ENCODE measurements around the gene TSHZ2.
"Not testable (repeated sequence)": the region's sequence is repeated elsewhere in the genome, so short reads cannot be mapped to it uniquely, and the experiment has no call there.

The TSHZ2 gene

DNA sequence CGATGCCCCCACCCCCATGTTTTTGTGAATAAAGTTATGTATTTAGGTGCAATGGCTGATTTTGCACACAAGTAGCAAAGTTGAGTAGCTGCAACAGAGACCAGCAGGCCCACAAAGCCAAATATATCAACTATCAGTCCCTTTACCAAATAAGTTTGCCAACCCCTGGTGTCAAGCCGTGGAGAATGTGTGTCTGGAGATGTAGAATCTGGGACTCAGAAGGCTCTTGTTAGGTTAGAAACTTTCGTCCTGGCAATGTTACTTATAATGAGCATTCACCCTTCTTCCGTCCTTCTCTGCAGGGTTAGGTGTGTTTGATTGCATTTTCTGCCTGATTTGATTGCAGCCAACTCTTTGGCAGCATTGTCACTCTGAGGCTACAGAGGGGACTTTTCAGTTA is 563.7 kb downstream of the TSHZ2 start:
- no peaks in the 10 kb centered on the region for H3K36me3 ChIP-seq (ENCODE audit: control insufficient read depth in 2 of 2, insufficient read depth in 2 of 2, low read length in 2 of 2)
- H3K9me3 ChIP-seq (ENCODE audit: control insufficient read depth in 2 of 2, low read length in 2 of 2) = no peaks in the 10 kb centered on the region
- H3K4me1 ChIP-seq (ENCODE audit: control insufficient read depth, insufficient read depth, low read length) = no peaks in the 10 kb centered on the region
- H3K9ac ChIP-seq (ENCODE audit: low read length in 2 of 2) = no peak overlapping the region
- H3K4me3 ChIP-seq (ENCODE audit: low read length in 2 of 2) = no peak overlapping the region
- no peaks in the 10 kb centered on the region for H3K27me3 ChIP-seq (ENCODE audit: control insufficient read depth in 1 of 2, insufficient read depth in 2 of 2, low read length in 2 of 2)
- H3K27ac ChIP-seq (ENCODE audit: low read length) = no peak overlapping the region

DNA sequence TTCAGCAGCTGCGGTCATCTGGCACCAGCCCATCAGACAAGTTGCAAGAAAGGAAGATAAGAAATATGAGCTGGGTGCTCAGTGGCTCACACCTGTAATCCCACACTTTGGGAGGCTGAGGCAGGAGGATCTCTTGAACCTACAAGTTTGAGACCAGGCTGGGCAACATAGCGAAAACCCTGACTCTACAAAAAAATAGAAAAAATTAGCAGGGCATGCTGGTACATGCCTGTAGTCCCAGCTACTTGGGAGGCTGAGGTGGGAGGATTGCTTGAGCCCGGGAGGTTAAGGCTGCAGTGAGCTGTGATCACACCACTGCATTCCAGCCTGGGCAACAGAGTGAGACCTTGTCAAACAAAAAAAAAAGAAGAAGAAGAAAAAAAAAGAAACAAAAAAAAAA is 564.2 kb downstream of the TSHZ2 start:
- H3K36me3 ChIP-seq (ENCODE audit: control insufficient read depth in 2 of 2, insufficient read depth in 2 of 2, low read length in 2 of 2); H3K9me3 ChIP-seq (ENCODE audit: control insufficient read depth in 2 of 2, low read length in 2 of 2); H3K27ac ChIP-seq (ENCODE audit: low read length); H3K4me3 ChIP-seq (ENCODE audit: low read length in 2 of 2); H3K4me1 ChIP-seq (ENCODE audit: control insufficient read depth, insufficient read depth, low read length); H3K9ac ChIP-seq (ENCODE audit: low read length in 2 of 2); H3K27me3 ChIP-seq (ENCODE audit: control insufficient read depth in 1 of 2, insufficient read depth in 2 of 2, low read length in 2 of 2): not testable (repeated sequence)

DNA sequence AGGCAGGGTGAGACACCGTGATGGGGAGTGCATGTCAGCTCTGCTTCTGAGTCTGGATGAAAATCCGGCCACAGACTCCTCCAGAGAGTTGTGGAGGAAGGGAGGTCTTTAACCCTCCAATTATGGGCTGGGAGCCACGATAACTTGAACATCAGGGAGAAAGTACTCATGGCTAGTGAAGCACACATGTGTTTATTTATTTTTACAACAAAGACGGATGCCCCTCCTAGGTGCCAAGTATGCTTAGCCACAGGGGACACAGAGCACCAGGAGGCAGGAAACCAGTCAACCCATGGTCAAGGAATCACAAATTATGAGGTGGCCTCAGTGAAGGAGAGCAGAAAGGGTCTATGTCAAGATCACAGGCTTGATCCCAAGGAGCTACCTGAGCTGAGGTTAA is 567.4 kb downstream of the TSHZ2 start:
- no peaks in the 10 kb centered on the region for H3K4me1 ChIP-seq (ENCODE audit: control insufficient read depth, insufficient read depth, low read length)
- H3K9ac ChIP-seq (ENCODE audit: low read length in 2 of 2) = no peak overlapping the region
- H3K9me3 ChIP-seq (ENCODE audit: control insufficient read depth in 2 of 2, low read length in 2 of 2) = peaks cover 0 to 3% of the 10 kb centered on the region in 2 donors
- H3K27ac ChIP-seq (ENCODE audit: low read length) = no peak overlapping the region
- no peak overlapping the region for H3K4me3 ChIP-seq (ENCODE audit: low read length in 2 of 2)
- H3K36me3 ChIP-seq (ENCODE audit: control insufficient read depth in 2 of 2, insufficient read depth in 2 of 2, low read length in 2 of 2) = no peaks in the 10 kb centered on the region
- no peaks in the 10 kb centered on the region for H3K27me3 ChIP-seq (ENCODE audit: control insufficient read depth in 1 of 2, insufficient read depth in 2 of 2, low read length in 2 of 2)
